NCI-H1417 treated with DMSO at 0.1 percent for 48 hours (cell line): Measurements from ENCODE around the gene HNRNPCL1.
"Not testable (repeated sequence)": the region's sequence is repeated elsewhere in the genome, so short reads cannot be mapped to it uniquely, and the experiment has no call there.

Experiments
- DNase-seq: peaks from one replicate; lab custom pipeline; 2025; lab: John Stamatoyannopoulos, UW

HNRNPCL1 gene

GRCh38 chr1:12848620-12849019 lies at the start of gene HNRNPCL1:
Gene HNRNPCL1, minus strand, starts transcription at chr1:12848720. Its CDS starts 431 bp downstream, at chr1:12848289.
- not testable (repeated sequence) for DNase-seq

DNA sequence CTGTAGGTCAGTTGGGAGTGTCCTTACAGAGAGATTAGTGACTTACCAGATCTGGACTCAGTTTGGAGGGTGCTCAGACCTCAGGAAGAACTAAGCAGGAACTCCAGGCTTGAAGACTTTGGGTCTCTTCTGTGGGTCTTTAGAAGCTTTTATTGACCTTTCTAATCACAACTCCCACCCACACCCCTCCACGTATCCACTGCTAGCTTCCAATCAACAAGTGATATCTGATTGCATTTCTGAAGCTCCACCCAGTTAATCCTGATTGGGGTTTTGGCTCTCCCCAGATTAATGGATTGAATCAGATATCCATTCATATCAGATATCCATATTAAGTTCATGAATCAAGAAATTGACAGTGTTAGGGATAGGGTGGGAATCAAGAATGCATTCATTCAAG lies 49.6 kb upstream of the HNRNPCL1 start, which contains the start of gene PRAMEF10:
PRAMEF10 (minus strand) TSS at position 101 of the 400 bp plus-strand sequence. CDS start 2,423 bp downstream, outside the sequence.
- DNase-seq, result not testable (repeated sequence)

GRCh38 chr1:12886101-12886500 lies 37.6 kb upstream of the HNRNPCL1 start, which contains the start of gene PRAMEF4:
Gene PRAMEF4, minus strand, starts transcription at chr1:12886201. Its CDS starts 2,807 bp downstream, at chr1:12883394.
- not testable (repeated sequence) for DNase-seq

GRCh38 chr1:12878453-12878852 lies 29.9 kb upstream of the HNRNPCL1 start:
- not testable (repeated sequence) for DNase-seq

DNA sequence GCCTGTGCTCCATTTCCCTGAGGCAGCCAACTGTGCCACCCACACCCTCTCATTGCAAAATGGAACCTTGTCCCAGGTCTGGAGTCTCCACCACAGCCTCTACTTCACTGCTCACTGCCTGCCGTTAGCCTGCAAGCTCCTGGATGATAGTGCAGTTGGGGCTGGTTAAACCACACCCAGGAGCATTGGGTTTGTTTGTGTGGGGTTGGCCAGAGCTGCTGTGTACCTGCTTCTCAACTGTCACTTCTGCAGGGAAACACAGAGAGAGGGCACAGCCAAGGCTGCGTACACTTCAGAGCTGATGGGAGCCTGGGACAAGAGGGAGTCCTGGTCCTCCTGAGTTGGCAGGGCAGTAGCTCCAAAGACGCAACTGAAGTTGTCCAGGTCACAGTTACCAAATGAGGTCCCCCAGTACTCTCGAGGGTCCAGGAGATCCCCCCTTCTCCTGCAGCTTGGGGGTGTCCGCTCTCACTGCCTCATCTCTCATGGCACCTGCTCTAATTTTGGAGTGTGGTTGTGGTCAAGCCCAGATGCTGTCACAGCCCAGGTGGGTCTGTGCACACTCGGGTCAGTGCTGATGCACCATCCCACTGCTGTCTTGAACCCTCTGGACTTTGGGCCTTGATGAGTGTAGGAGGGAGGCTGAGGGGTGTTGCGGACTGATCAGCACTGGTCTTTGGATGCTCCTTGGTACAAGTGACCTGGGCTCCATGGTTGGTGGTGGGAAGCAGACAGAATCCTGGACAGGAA lies 14.8 kb upstream of the HNRNPCL1 start:
- not testable (repeated sequence) for DNase-seq

GRCh38 chr1:12856786-12857185 lies 8.3 kb upstream of the HNRNPCL1 start, which contains the start of gene PRAMEF2:
Gene PRAMEF2, plus strand, starts transcription at chr1:12857086. Its CDS starts 1,924 bp downstream, at chr1:12859010.
- not testable (repeated sequence) for DNase-seq

DNA sequence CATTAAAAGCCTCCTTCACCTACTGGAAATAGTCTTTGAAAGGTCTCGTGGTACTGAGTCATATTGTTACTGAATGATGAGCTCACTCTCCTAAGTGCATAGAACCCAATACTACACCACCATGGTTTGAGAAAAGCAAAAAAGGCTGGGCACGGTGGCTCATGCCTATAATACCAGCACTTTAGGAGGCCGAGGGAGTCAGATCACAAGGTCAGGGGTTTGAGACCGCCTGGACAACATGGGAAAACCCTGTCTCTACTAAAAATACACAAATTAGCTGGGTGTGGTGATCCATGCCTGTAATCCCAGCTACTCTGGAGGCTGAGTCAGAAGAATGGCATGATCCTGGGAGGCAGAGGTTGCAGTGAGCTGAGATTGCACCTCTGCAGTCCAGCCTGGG lies 3.3 kb upstream of the HNRNPCL1 start:
- DNase-seq, result no peak

GRCh38 chr1:12833251-12833650 lies 15.3 kb downstream of the HNRNPCL1 start:
- not testable (repeated sequence) for DNase-seq

- not testable (repeated sequence) for DNase-seq
Measured at GRCh38 chr1:12831310-12831709, 17.2 kb downstream of the HNRNPCL1 start, which contains the start of gene PRAMEF11. Gene PRAMEF11, minus strand, starts transcription at chr1:12831410. Its CDS starts 2,621 bp downstream, at chr1:12828789.

DNA sequence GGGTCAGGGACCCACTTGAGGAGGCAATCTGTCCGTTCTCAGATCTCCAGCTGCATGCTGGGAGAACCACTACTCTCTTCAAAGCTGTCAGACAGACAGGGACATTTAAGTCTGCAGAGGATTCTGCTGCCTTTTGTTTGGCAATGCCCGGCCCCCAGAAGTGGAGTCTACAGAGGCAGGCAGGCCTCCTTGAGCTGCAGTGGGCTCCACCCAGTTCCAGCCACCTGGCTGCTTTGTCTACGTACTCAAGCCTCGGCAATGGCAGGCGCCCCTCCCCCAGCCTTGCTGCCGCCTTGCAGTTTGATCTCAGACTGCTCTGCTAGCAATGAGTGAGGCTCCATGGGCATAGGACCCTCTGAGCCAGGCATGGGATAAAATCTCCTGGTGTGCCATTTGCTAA lies 29.5 kb downstream of the HNRNPCL1 start:
- not testable (repeated sequence) for DNase-seq

DNA sequence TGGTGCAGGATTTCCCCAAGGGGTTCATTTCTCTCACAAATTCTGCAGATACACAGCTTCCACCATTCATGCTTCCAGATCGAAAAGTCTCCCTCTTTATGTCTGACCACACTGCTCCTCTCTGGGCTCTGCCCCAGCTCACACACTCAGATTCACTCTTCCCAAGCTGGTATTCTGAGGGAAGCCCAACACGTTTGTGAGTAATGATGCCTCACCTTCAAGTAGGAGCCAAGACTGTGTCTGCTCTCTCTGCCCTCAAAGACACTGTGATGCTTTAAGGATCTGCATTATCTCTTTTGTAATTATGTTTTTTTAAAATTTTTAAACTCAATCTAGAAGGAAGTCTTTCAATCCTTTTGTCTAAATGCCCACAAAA lies 37.1 kb downstream of the HNRNPCL1 start:
- DNase-seq, result no peak

DNA sequence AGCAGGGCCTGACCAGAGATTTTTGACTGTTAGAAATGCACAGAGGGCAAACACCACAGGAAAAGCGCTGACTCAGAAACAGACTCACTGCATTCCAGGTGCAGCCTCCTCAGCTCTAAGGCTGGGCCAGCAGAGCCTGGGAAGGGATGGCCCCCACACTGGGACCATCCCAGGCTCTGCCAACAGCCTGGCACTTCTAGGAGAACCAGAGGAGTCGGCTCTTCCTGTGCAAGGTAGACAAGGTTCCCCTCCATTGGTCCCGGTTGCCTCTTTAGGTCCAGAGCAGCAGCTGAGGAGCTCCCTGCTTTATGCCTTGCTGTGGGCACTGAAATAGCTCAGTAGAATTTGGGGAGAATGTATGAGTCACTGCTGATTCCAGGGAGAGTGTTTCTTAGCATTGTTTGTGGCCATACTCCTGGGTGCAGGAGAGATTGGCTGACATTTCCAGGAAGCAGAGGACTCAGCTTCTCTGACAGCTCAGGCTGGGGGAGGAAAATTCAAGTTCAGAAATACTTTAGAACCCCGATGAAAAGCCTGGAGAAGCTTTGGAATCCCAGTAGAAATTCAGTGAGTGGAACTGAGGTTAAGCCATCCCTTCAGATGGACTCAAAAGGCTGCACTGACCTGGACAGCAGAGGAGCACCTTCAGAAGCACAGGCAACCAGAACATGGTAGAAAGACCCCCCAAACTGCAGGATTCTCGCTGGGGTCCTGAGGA lies 37.7 kb downstream of the HNRNPCL1 start:
- no peak for DNase-seq

GRCh38 chr1:12809933-12810332 lies 38.6 kb downstream of the HNRNPCL1 start:
- no peak for DNase-seq

- no peak for DNase-seq
Measured at GRCh38 chr1:12799730-12800129, 48.8 kb downstream of the HNRNPCL1 start.

DNA sequence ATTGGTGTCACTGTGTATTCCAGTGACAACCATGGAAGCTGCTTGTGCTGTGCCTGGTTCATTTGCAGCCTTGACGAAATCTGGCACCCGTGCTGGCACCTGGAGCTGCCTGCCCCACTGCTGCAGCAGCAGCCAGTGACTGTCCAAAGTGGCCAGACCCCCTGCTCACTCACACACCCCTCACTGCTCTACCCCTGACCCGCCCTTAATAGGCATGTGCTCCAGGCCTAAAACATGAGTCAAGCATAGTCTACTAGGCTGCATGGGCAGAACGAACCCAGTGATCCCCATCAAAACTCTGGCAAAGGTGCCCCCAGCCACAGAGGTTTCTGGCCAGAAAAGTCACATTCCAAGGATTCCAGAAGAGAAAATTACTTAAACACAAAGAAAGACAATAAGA lies 49.6 kb downstream of the HNRNPCL1 start:
- DNase-seq, result no peak
